MM.1S (cell line): ENCODE data around the gene TMEM169.

Source experiments
- DNase-seq: peaks from one replicate; pipeline ENCODE4 v3.0.0-alpha.2; 2015
- H2AFZ ChIP-seq: fragments of 300-600 bp; sonication (generic); 2 replicates; pipeline ENCODE4 v1.6.0; 2016; ENCODE audit warnings: antibody characterized with exemption, low read length
- H3F3A ChIP-seq: fragments of 300-600 bp; sonication (generic); 2 replicates; pipeline ENCODE4 v1.6.1; 2016; ENCODE audit warnings: mild to moderate bottlenecking, antibody characterized with exemption, low read length, moderate library complexity, mixed read lengths; ENCODE audit not compliant: insufficient read depth
- H3K27ac ChIP-seq: fragments of 300-600 bp; sonication (generic); 2 replicates; pipeline ENCODE4 v1.5.1; 2016; ENCODE audit warnings: mild to moderate bottlenecking, low read length
- H3K27me3 ChIP-seq: fragments of 300-600 bp; sonication (generic); replicated peaks from 2 replicates; pipeline ENCODE4 v1.6.0; 2016; ENCODE audit warnings: low read length; ENCODE audit not compliant: insufficient read depth
- H3K36me3 ChIP-seq: fragments of 300-600 bp; sonication (generic); replicated peaks from 2 replicates; pipeline ENCODE4 v1.6.1; 2016; ENCODE audit warnings: mild to moderate bottlenecking, low read length, mixed read lengths; ENCODE audit not compliant: insufficient read depth
- H3K4me1 ChIP-seq: fragments of 300-600 bp; sonication (generic); 2 replicates; pipeline ENCODE4 v1.6.1; 2016; ENCODE audit warnings: low read length, mixed read lengths
- H3K4me2 ChIP-seq: fragments of 300-600 bp; sonication (generic); 2 replicates; pipeline ENCODE4 v1.6.0; 2016; ENCODE audit warnings: low read depth, low read length
- H3K4me3 ChIP-seq: fragments of 300-600 bp; sonication (generic); 2 replicates; pipeline ENCODE4 v1.5.1; 2016; ENCODE audit warnings: low read length, mixed read lengths
- H3K79me2 ChIP-seq: fragments of 300-600 bp; sonication (generic); 2 replicates; pipeline ENCODE4 v1.6.1; 2016; ENCODE audit warnings: mixed run types, low read length, mixed read lengths
- H3K9ac ChIP-seq: fragments of 300-600 bp; sonication (generic); 2 replicates; pipeline ENCODE4 v1.6.1; 2016; ENCODE audit warnings: low read length, mixed read lengths
- H3K9me2 ChIP-seq: fragments of 300-600 bp; sonication (generic); replicated peaks from 2 replicates; pipeline ENCODE4 v1.6.1; 2016; ENCODE audit warnings: mild to moderate bottlenecking, low read length, mixed read lengths; ENCODE audit not compliant: insufficient read depth
- H3K9me3 ChIP-seq: fragments of 300-600 bp; sonication (generic); replicated peaks from 2 replicates; pipeline ENCODE4 v1.6.1; 2016; ENCODE audit warnings: mild to moderate bottlenecking, low read length, mixed read lengths; ENCODE audit not compliant: insufficient read depth
- H4K20me1 ChIP-seq: fragments of 300-600 bp; sonication (generic); 2 replicates; pipeline ENCODE4 v1.6.1; 2016; ENCODE audit warnings: mild to moderate bottlenecking, low read length, moderate library complexity, mixed read lengths; ENCODE audit not compliant: insufficient read depth
- CTCF ChIP-seq: fragments of 300-600 bp; sonication (generic); IDR thresholded peaks from 2 replicates; pipeline ENCODE4 v1.5.1; 2016; ENCODE audit warnings: antibody characterized with exemption, low read length, mixed read lengths
- EZH2 ChIP-seq: fragments of 300-600 bp; sonication (generic); optimal IDR thresholded peaks from 2 replicates; pipeline ENCODE3; 2017; ENCODE audit warnings: low read depth, mild to moderate bottlenecking, antibody characterized with exemption, low read length, mixed read lengths
- EZH2phosphoT487 ChIP-seq: fragments of 300-600 bp; sonication (generic); IDR thresholded peaks from 2 replicates; pipeline ENCODE4 v1.6.1; 2018; ENCODE audit warnings: antibody characterized with exemption, low read length

Gene TMEM169

DNA sequence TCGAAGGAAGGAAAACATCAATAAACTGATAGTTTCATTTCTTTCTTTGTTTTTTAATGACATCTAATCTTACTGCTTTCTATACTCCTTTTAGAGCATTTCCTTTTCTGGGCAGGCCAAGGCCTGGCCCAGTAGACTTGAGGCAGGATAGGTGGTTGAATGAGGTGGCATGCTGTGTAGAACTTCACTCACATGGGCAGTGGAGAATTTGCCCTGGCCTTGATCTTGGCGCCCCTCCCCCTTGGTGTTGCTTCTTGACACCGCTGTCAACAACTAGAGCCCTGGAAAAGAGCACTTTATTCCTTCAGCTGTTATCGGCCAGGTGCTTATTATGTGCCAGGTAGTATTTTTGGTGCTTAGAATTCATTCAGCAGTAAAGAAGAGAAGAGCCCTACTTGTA is 64.9 kb downstream of the TMEM169 start:
- no peaks in the 10 kb centered on the region for H4K20me1 ChIP-seq
- no peaks in the 10 kb centered on the region for H3K27me3 ChIP-seq
- TF ChIP-seq EZH2phosphoT487 (no peak), EZH2 (no peak), CTCF (no peak)
- H3K4me2 ChIP-seq: no peak overlapping the region
- H3K9me2 ChIP-seq: no peaks in the 10 kb centered on the region
- DNase-seq: no peak
- H2AFZ ChIP-seq: no peak overlapping the region
- H3K79me2 ChIP-seq: peaks cover 85% of the 10 kb centered on the region
- no peak overlapping the region for H3K27ac ChIP-seq
- no peaks in the 10 kb centered on the region for H3K9me3 ChIP-seq
- no peak overlapping the region for H3K4me3 ChIP-seq
- H3K9ac ChIP-seq: no peak overlapping the region
- H3K4me1 ChIP-seq: no peaks in the 10 kb centered on the region
- H3K36me3 ChIP-seq: peaks cover 39% of the 10 kb centered on the region
- 0 out of 2 replicates have a peak, but pooled peaks cover 3% of the 10 kb centered on the region for H3F3A ChIP-seq

- H3K79me2 ChIP-seq: peaks cover 91% of the 10 kb centered on the region
- H3K9me3 ChIP-seq: no peaks in the 10 kb centered on the region
These were observed 65.7 kb downstream of the TMEM169 start for GRCh38 chr2:216147172-216148131.

DNA sequence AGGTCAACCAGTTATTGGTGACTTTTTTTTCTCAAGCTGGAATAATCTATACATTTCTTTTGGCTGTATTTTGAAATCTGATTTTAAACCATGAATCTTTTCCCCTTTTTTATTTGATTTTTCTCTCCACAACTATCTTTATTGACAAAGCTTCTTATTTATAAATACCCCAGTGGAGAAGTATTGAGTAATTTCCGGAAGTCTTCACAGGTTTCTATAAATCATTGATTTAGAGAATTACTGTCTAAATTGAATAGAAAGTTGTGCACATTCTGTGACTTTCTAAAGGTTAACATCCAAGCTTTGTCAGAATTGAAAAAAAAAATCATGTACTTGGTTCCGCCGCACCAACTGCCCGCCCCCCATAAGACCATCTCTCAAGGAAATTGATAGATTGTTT is 67.3 kb downstream of the TMEM169 start:
- no peak for TF ChIP-seq EZH2phosphoT487
- TF ChIP-seq EZH2: no peak
- no peak for TF ChIP-seq CTCF
- H3K4me2 ChIP-seq: no peak overlapping the region
- no peak overlapping the region for H3K27ac ChIP-seq
- H3K36me3 ChIP-seq: peaks cover 44% of the 10 kb centered on the region
- no peak overlapping the region for H3K9ac ChIP-seq
- H3K4me1 ChIP-seq: no peaks in the 10 kb centered on the region
- no peak overlapping the region for H3K4me3 ChIP-seq
- no peaks in the 10 kb centered on the region for H3K27me3 ChIP-seq
- no peak for DNase-seq
- peaks cover 96% of the 10 kb centered on the region for H3K79me2 ChIP-seq
- H2AFZ ChIP-seq: no peak overlapping the region
- H3F3A ChIP-seq: 0 out of 2 replicates have a peak, but pooled peaks cover 3% of the 10 kb centered on the region
- no peaks in the 10 kb centered on the region for H3K9me3 ChIP-seq
- H3K9me2 ChIP-seq: no peaks in the 10 kb centered on the region
- no peaks in the 10 kb centered on the region for H4K20me1 ChIP-seq

More at GRCh38 chr2:216147172-216148131, 65.7 kb downstream of the TMEM169 start:
- no peaks in the 10 kb centered on the region for H3K27me3 ChIP-seq
- H3K4me3 ChIP-seq: no peak overlapping the region
- peaks cover 39% of the 10 kb centered on the region for H3K36me3 ChIP-seq
- H2AFZ ChIP-seq: no peak overlapping the region
- no peak for DNase-seq
- H3K9ac ChIP-seq: no peak overlapping the region
- no peak overlapping the region for H3K4me2 ChIP-seq
- no peaks in the 10 kb centered on the region for H3K9me2 ChIP-seq
- no peaks in the 10 kb centered on the region for H3K4me1 ChIP-seq
- H4K20me1 ChIP-seq: no peaks in the 10 kb centered on the region
- 0 out of 2 replicates have a peak, but pooled peaks cover 3% of the 10 kb centered on the region for H3F3A ChIP-seq
- H3K27ac ChIP-seq: no peak overlapping the region
- no peak for TF ChIP-seq EZH2

- Histone ChIP-seq H3K27ac (no peak overlapping the region), H3F3A (0 out of 2 replicates have a peak, but pooled peaks cover 3% of the 10 kb centered on the region), H2AFZ (no peak overlapping the region), H3K9me2 (no peaks in the 10 kb centered on the region), H3K4me1 (no peaks in the 10 kb centered on the region), H3K36me3 (peaks cover 45% of the 10 kb centered on the region), H3K4me2 (no peak overlapping the region), H3K9ac (no peak overlapping the region), H4K20me1 (no peaks in the 10 kb centered on the region), H3K4me3 (no peak overlapping the region), H3K79me2 (peaks cover 96% of the 10 kb centered on the region), H3K9me3 (no peaks in the 10 kb centered on the region), H3K27me3 (no peaks in the 10 kb centered on the region)
- TF ChIP-seq CTCF: no peak
- TF ChIP-seq EZH2phosphoT487: no peak
- no peak for TF ChIP-seq EZH2
- no peak for DNase-seq
These were observed 68.0 kb downstream of the TMEM169 start for GRCh38 chr2:216149741-216150140.
